GM21786 (cell line): ENCODE measurements around the gene CEBPE.

Experiments
- ATAC-seq: cut with Tn5 transposase; IDR thresholded peaks from one replicate; pipeline ENCODE4 v1.9.1; 2021; ENCODE audit not compliant: unreplicated experiment

Gene CEBPE

GRCh38 chr14:23085458-23085857 lies 33.6 kb downstream of the CEBPE start:
- no peak for ATAC-seq

GRCh38 chr14:23080474-23080873 lies 38.6 kb downstream of the CEBPE start:
- no peak for ATAC-seq

- ATAC-seq: no peak
Measured at GRCh38 chr14:23079716-23080115, 39.3 kb downstream of the CEBPE start.

GRCh38 chr14:23078692-23079116 lies 40.4 kb downstream of the CEBPE start:
- no peak for ATAC-seq

- ATAC-seq: no peak
Measured at GRCh38 chr14:23077962-23078361, 41.1 kb downstream of the CEBPE start.

- no peak for ATAC-seq
Measured at GRCh38 chr14:23076785-23077408, 42.2 kb downstream of the CEBPE start.

GRCh38 chr14:23074906-23075305 lies 44.1 kb downstream of the CEBPE start:
- no peak for ATAC-seq

GRCh38 chr14:23071921-23072539 lies 47.0 kb downstream of the CEBPE start:
- ATAC-seq: no peak

- peak; percentile 93 for ATAC-seq
Measured at GRCh38 chr14:23071244-23071920, 47.7 kb downstream of the CEBPE start.

- no peak for ATAC-seq
Measured at GRCh38 chr14:23070262-23071129, 48.6 kb downstream of the CEBPE start.

- ATAC-seq: no peak
Measured at GRCh38 chr14:23069413-23069806, 49.6 kb downstream of the CEBPE start.

GRCh38 chr14:23068789-23069412 lies 50.2 kb downstream of the CEBPE start:
- ATAC-seq: peak; percentile 59

GRCh38 chr14:23067847-23068788 lies 50.9 kb downstream of the CEBPE start:
- ATAC-seq: no peak
